Right atrium auricular region (tissue), 2 donors: ENCODE data around the gene RTKN2. TPM values are rescaled to one million over a fixed set of nuclear protein-coding genes. Genes with fewer than 3 reads are reported as not detected.
"Not testable (repeated sequence)": the region's sequence is repeated elsewhere in the genome, so short reads cannot be mapped to it uniquely, and the experiment has no call there.

Experiments used
- DNase-seq: peaks from one replicate; pipeline ENCODE4 v3.0.0-alpha.2; 2019; ENCODE audit warnings: low spot score
- H3K27ac ChIP-seq, 2 donors: fragments of 200-600 bp; sonication (generic); 1 replicate in 1 of 2; 2 replicates in 1 of 2; pipeline ENCODE4 v1.5.1; 2016 to 2019
- H3K27me3 ChIP-seq, 2 donors: fragments of 200-600 bp; sonication (generic); one replicate each; pipeline versions ENCODE4 v1.5.1 to v1.6.0; 2017 to 2019
- H3K36me3 ChIP-seq: fragments of 200-600 bp; sonication (generic); one replicate; pipeline ENCODE4 v1.5.1; 2016
- H3K4me1 ChIP-seq, 2 donors: fragments of 200-600 bp; sonication (generic); one replicate each; pipeline versions ENCODE4 v1.5.1 to v1.6.0; 2017 to 2019
- H3K4me3 ChIP-seq, 2 donors: fragments of 200-600 bp; sonication (generic); 1 replicate in 1 of 2; 2 replicates in 1 of 2; pipeline ENCODE4 v1.5.1; 2017 to 2019; ENCODE audit warnings: mild to moderate bottlenecking in 1 of 2, moderate library complexity in 1 of 2
- H3K9me3 ChIP-seq, 2 donors: fragments of 200-600 bp; sonication (generic); one replicate each; pipeline ENCODE4 v1.5.1; 2019
- CTCF ChIP-seq, 2 donors: fragments of 200-600 bp; sonication (generic); IDR thresholded peaks; one replicate each; pipeline ENCODE4 v1.5.1; 2019; ENCODE audit warnings: antibody characterized with exemption in 2 of 2
- total RNA-seq, 2 donors: library from RNA; depleted of rRNA; stranded (reverse); fragments of >200 nt; gene quantifications; one replicate each; pipeline ENCODE4 v1.1.0, GENCODE V29; 2016

The RTKN2 gene
- total RNA-seq, 2 donors from 2014 or later: 0.08 to 0.15 TPM

DNA sequence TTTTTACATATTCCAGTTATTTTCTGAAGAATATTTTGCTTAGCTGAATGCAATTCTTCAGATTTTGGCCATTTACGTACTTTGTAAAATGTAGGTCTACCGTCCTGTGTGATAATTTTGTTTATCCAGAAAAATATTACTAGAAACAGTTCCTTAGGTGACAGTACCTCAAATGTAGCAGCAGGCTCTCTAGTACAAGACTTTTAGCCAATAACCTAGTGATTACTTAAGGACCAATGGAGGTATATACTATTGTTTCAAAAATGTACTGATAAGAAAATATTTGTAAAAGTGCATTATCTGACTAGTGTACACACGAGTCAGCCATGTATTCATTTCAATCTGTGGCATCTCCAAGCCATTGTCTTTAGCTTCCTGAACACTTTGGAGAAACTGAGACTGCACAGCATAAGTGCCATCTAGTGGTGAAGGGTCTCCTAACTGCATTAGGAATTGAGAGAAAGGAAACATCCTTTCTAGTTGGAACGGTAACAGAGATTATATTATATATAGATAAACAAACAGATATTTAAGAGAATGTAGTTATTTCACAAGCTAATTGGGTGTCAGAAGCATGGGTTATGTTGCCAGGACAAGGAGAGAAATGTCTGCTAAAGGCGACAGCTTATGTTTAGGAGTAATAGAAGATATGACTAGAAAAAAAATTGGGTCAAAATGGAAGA is 23.7 kb downstream of the RTKN2 start:
- no peaks in the 10 kb centered on the region for H3K9me3 ChIP-seq
- no peak overlapping the region for H3K27ac ChIP-seq
- DNase-seq: no peak
- H3K27me3 ChIP-seq: no peaks in the 10 kb centered on the region
- H3K36me3 ChIP-seq: no peaks in the 10 kb centered on the region
- TF ChIP-seq CTCF (IDR thresholded peaks at IDR 0.05): peak; percentile 68 to 91
- no peak overlapping the region for H3K4me3 ChIP-seq
- H3K4me1 ChIP-seq: peaks cover 0 to 12% of the 10 kb centered on the region in 2 donors

- no peaks in the 10 kb centered on the region for H3K36me3 ChIP-seq
- no peak for DNase-seq
- peak overlapping the region; percentile 20 to 44 for H3K27ac ChIP-seq
- H3K4me3 ChIP-seq: no peak overlapping the region
- H3K27me3 ChIP-seq: no peaks in the 10 kb centered on the region
- TF ChIP-seq CTCF (IDR thresholded peaks at IDR 0.05): no peak
- H3K9me3 ChIP-seq: no peaks in the 10 kb centered on the region
- H3K4me1 ChIP-seq: peaks cover 0 to 12% of the 10 kb centered on the region in 2 donors
These were observed 24.6 kb downstream of the RTKN2 start for GRCh38 chr10:62244088-62244487.

GRCh38 chr10:62243647-62243997 is 25.0 kb downstream of the RTKN2 start:
- peak overlapping the region; percentile 20 to 44 for H3K27ac ChIP-seq
- H3K36me3 ChIP-seq: no peaks in the 10 kb centered on the region
- DNase-seq: no peak
- no peaks in the 10 kb centered on the region for H3K9me3 ChIP-seq
- H3K4me3 ChIP-seq: no peak overlapping the region
- H3K27me3 ChIP-seq: no peaks in the 10 kb centered on the region
- no peak for TF ChIP-seq CTCF (IDR thresholded peaks at IDR 0.05)
- peaks cover 0 to 12% of the 10 kb centered on the region in 2 donors for H3K4me1 ChIP-seq

- Histone ChIP-seq H3K27ac (peak overlapping the region; percentile 20 to 44), H3K4me1 (peaks cover 0 to 12% of the 10 kb centered on the region in 2 donors)
- not testable (repeated sequence) for H3K9me3 ChIP-seq, H3K27me3 ChIP-seq, DNase-seq, H3K36me3 ChIP-seq, H3K4me3 ChIP-seq
These were observed 25.5 kb downstream of the RTKN2 start for GRCh38 chr10:62242965-62243646.

- H3K27me3 ChIP-seq, DNase-seq, H3K27ac ChIP-seq, H3K4me3 ChIP-seq, H3K9me3 ChIP-seq, H3K36me3 ChIP-seq: not testable (repeated sequence)
- H3K4me1 ChIP-seq: peaks cover 0 to 12% of the 10 kb centered on the region in 2 donors
These were observed 27.1 kb downstream of the RTKN2 start for GRCh38 chr10:62241521-62241920.

DNA sequence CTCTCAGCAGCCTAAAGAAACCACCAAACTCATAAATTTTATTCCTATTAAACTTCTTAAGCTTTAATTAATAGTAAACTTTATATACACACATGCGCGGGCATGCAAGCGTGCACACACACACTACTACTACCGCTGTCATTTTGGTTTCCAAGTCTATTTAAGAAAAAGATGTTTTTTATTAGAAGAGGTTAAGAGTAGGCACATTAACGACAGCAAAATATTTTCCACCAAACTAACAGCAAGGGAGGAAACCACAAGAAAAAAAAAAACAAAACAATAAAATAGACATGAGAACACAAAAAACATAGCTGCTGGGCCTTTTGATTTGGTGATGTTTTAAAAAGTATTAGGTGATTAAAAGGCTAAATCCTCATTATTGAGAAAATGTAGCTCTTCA is 28.6 kb downstream of the RTKN2 start:
- Histone ChIP-seq H3K4me1 (peaks cover 0 to 12% of the 10 kb centered on the region in 2 donors), H3K4me3 (no peak overlapping the region), H3K36me3 (no peaks in the 10 kb centered on the region), H3K27me3 (no peaks in the 10 kb centered on the region), H3K27ac (no peak overlapping the region), H3K9me3 (no peaks in the 10 kb centered on the region)
- TF ChIP-seq CTCF (IDR thresholded peaks at IDR 0.05): no peak
- no peak for DNase-seq
